Measurements from ENCODE around the gene FTO. TPM values are rescaled to one million over a fixed set of nuclear protein-coding genes. Genes with fewer than 3 reads are reported as not detected.

FTO gene
- total RNA-seq, 1 donor from 2014 or later, result 75.6 TPM

DNA sequence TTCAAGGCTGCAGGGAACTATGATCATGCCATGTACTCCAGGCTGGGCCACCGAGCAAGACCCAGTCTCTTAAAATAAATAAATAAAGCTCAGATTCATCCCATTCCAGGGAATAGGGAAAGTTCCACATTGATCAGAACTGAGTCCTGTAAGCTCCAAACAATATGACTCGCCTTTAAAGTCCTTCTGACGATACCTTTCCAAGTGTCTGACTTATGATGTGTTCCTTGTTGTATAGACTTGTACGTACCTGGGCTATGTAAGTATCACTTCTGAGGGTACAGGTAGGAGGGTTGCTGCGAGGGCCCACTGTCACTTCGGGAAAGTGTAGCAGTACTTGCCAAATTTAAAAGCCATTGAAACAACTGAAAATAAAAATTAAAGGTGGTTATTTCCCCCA, 329.8 kb downstream of the FTO start:
- intact Hi-C loops (cut with DNase I), result no loop called here

DNA sequence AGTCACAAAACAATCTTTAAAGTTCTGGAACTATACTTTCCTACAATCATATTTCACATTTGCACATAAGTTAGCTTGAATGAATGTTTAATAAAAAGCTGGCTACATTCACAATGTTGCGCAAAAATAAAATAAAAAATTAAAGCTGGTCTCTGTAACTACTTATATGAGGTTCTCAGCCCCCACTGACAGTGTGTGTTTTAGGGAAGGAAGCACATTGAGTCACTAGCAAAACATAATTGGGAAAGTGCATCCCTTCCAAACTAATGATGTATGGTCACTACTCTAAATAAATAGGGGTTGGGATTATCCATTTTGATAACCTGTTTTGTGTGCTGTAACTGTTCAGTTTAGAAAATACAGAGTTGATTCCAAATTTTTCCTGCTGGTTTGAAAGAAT, 330.7 kb downstream of the FTO start:
- DNase-seq (no peak), ATAC-seq (no peak)
- H3K27me3 ChIP-seq, result no peaks in the 10 kb centered on the region
- H3K9me3 ChIP-seq, result no peaks in the 10 kb centered on the region
- TF ChIP-seq, protein P1, sequence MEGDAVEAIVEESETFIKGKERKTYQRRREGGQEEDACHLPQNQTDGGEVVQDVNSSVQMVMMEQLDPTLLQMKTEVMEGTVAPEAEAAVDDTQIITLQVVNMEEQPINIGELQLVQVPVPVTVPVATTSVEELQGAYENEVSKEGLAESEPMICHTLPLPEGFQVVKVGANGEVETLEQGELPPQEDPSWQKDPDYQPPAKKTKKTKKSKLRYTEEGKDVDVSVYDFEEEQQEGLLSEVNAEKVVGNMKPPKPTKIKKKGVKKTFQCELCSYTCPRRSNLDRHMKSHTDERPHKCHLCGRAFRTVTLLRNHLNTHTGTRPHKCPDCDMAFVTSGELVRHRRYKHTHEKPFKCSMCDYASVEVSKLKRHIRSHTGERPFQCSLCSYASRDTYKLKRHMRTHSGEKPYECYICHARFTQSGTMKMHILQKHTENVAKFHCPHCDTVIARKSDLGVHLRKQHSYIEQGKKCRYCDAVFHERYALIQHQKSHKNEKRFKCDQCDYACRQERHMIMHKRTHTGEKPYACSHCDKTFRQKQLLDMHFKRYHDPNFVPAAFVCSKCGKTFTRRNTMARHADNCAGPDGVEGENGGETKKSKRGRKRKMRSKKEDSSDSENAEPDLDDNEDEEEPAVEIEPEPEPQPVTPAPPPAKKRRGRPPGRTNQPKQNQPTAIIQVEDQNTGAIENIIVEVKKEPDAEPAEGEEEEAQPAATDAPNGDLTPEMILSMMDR (IDR thresholded peaks at IDR 0.05), result no peak
- no peak overlapping the region for H3K27ac ChIP-seq
- intact Hi-C loops (cut with DNase I), result no loop called here
- H3K4me3 ChIP-seq, result no peak overlapping the region
- no peaks in the 10 kb centered on the region for H3K36me3 ChIP-seq
- H3K4me1 ChIP-seq, result no peaks in the 10 kb centered on the region

More for the DNA sequence above, 329.8 kb downstream of the FTO start:
- Histone ChIP-seq H3K4me3 (no peak overlapping the region), H3K36me3 (no peaks in the 10 kb centered on the region), H3K27me3 (no peaks in the 10 kb centered on the region), H3K9me3 (no peaks in the 10 kb centered on the region), H3K27ac (no peak overlapping the region), H3K4me1 (no peaks in the 10 kb centered on the region)
- ATAC-seq, result no peak
- no peak for DNase-seq
- TF ChIP-seq, protein P1 (IDR thresholded peaks at IDR 0.05), result no peak

DNA sequence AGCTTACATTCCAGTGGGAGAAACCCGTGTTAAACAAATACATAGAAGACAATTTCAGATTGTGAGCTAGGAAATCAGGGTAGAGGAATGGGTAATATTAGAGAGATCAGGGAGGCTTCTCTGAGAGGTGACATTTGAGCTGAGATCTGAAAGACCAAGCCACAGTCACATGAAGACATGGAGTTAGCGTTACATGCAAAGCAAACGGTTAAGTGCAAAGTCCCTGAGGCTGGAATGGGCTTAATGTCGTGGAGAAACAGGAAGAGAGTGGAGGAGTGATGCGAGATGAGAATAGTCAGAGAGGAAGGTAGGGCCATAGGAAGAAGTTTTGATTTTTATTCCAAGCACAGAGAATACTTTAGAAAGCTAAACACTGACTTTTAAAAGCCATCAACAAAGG, 336.5 kb downstream of the FTO start:
- H3K9me3 ChIP-seq, result no peaks in the 10 kb centered on the region

DNA sequence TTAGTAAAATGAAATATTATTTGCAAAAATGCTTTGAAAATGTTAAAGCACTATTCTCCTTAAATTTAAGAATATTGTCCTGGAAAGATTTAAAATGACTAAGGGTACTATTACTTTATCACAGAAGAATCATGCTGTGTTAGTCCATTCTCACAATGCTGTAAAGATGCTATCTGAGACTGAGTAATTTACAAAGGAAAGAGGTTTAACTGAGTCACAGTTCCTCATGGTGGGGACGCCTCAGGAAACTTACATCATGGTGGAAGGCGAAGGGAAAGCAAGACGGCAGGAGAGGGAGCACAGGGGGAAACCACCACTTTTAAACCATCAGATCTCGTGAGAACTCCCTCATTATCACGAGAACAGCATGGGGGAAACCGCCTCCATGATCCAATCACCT, 337.0 kb downstream of the FTO start:
- no peaks in the 10 kb centered on the region for H3K36me3 ChIP-seq
- TF ChIP-seq, protein P1 (IDR thresholded peaks at IDR 0.05), result no peak
- DNase-seq (no peak), ATAC-seq (no peak)
- no peaks in the 10 kb centered on the region for H3K4me1 ChIP-seq
- no peaks in the 10 kb centered on the region for H3K27me3 ChIP-seq
- no peak overlapping the region for H3K4me3 ChIP-seq
- intact Hi-C loops (cut with DNase I), result no loop called here
- no peaks in the 10 kb centered on the region for H3K9me3 ChIP-seq
- H3K27ac ChIP-seq, result no peak overlapping the region

More for the DNA sequence above, 336.5 kb downstream of the FTO start:
- ATAC-seq, result no peak
- DNase-seq, result no peak
- no peaks in the 10 kb centered on the region for H3K27me3 ChIP-seq
- H3K36me3 ChIP-seq, result no peaks in the 10 kb centered on the region
- no peak overlapping the region for H3K4me3 ChIP-seq
- intact Hi-C loops (cut with DNase I), result no loop called here
- TF ChIP-seq, protein P1 (IDR thresholded peaks at IDR 0.05), result no peak
- no peak overlapping the region for H3K27ac ChIP-seq
- H3K4me1 ChIP-seq, result no peaks in the 10 kb centered on the region

DNA sequence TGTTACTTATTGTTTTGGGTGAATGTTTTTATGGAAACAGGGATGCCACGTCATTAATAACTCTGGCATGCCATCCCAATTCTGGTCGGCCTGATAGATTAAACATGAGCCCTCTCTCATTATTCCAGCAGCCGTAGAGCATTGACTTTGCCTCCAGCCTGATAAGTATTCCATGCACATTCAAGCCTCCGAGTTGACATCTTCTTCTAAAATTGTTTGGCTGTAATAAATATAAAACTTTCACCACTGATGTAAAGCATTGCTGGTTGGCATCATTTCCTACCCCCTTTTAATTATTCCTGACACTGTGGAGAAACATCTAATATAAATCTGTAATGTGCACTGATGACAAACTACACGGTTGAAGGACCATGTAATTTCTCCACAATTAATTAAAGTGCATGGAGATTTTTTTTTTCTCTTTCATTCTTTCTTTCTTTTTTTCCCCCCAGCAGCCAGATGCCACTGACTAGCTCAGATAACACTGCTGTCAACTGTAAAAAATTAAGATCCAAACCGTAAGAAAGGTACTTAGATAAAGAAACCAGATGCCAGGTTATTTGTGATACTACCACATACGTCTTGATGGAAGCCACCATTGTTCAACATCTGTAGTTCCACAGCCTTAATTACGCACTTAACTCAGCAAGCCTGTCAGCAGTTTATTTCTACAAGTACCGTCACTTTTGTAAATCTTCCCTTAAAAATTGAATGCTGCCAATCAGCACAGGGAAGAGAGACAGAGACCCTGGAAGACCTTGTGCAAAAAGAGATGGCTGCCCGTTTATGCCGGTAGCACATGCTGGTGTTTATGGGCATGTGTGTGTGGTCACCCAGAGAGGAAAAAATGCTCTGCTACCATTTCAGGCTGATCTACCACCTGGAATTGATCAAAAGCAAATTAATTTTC, 344.9 kb downstream of the FTO start:
- no peak overlapping the region for H3K27ac ChIP-seq
- DNase-seq (no peak), ATAC-seq (no peak)
- no peaks in the 10 kb centered on the region for H3K36me3 ChIP-seq
- TF ChIP-seq, protein P1 (IDR thresholded peaks at IDR 0.05), result no peak
- no peaks in the 10 kb centered on the region for H3K4me1 ChIP-seq
- no peaks in the 10 kb centered on the region for H3K27me3 ChIP-seq
- H3K9me3 ChIP-seq, result no peaks in the 10 kb centered on the region
- intact Hi-C loops (cut with DNase I), result no loop called here
- no peak overlapping the region for H3K4me3 ChIP-seq

Data from upper lobe of right lung (tissue), 1 donor.